ENCODE data around the gene KIF21B.

KIF21B gene

DNA sequence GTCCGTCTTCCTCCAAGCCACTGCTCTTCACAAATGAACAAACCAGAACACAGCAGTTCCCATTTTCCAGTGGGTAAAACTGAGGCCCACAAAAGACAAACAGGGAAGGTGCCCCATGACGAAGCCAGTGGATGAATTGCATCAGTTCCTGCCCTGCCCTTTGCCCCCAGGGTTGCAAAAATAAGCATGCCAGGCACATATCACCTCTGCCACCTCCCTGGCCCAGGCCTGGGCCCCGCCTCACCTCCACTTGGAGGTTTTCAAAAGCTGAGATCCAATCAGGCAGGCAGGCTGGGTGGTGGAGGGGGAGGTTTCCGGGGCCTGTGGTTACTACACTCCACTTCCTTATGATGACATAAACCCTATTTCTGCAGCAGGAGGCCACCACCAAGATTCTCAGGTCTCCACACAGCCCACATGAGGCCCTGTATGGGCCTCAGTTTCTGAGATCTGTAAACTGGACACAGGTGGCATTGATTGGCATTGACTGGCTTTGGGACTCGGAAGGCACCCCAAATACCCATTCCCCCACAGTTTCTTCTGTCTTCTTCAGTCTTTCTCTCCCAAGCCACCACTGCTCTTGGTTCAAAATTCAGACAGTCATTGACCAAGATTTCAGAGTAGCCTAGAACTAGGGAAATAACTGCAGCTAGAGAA is 4.1 kb downstream of the KIF21B start:
- H3K27ac ChIP-seq (ENCODE audit: low read depth, low read length, severe bottlenecking), result no peak overlapping the region
- H3K36me3 ChIP-seq (ENCODE audit: control insufficient read depth, insufficient read depth, low read length), result no peaks in the 10 kb centered on the region
- peaks cover 70% of the 10 kb centered on the region for H3K4me1 ChIP-seq (ENCODE audit: control insufficient read depth, insufficient read depth, low read length, poor library complexity, severe bottlenecking)
- no peaks in the 10 kb centered on the region for H3K9me3 ChIP-seq (ENCODE audit: control insufficient read depth, low read length)
- WGBS, 2 experiments (ENCODE audit: insufficient coverage in 2 of 2), result 80 to 93% methylated on average over 2 to 3 of the region's 5 CpGs
- no peak overlapping the region for H3K4me3 ChIP-seq (ENCODE audit: extremely low read depth, insufficient read depth, low read length, poor library complexity, severe bottlenecking)

DNA sequence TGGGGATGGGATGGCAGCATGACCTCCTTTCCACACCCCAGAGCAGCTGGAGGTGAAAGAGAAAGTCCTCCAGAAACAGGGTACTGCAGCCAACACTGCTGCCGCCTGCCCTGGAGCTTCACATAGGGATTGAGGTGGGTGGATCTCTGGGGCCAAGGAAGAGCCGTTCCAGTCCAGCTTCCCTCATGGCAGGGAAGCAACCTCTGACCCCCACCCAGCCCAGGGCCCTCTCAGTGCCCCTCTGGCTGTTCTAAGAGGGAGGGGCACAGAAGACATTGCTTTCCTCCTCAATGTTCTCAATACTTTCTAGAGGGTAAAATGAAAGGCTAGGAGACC is 5.7 kb downstream of the KIF21B start:
- WGBS, 2 experiments (ENCODE audit: insufficient coverage in 2 of 2), result 84 to 100% methylated on average over 2 of the region's 2 CpGs
- no peak overlapping the region for H3K27ac ChIP-seq (ENCODE audit: low read depth, low read length, severe bottlenecking)
- no peak overlapping the region for H3K4me3 ChIP-seq (ENCODE audit: extremely low read depth, insufficient read depth, low read length, poor library complexity, severe bottlenecking)
- peaks cover 75% of the 10 kb centered on the region for H3K4me1 ChIP-seq (ENCODE audit: control insufficient read depth, insufficient read depth, low read length, poor library complexity, severe bottlenecking)
- no peaks in the 10 kb centered on the region for H3K9me3 ChIP-seq (ENCODE audit: control insufficient read depth, low read length)
- no peaks in the 10 kb centered on the region for H3K36me3 ChIP-seq (ENCODE audit: control insufficient read depth, insufficient read depth, low read length)

DNA sequence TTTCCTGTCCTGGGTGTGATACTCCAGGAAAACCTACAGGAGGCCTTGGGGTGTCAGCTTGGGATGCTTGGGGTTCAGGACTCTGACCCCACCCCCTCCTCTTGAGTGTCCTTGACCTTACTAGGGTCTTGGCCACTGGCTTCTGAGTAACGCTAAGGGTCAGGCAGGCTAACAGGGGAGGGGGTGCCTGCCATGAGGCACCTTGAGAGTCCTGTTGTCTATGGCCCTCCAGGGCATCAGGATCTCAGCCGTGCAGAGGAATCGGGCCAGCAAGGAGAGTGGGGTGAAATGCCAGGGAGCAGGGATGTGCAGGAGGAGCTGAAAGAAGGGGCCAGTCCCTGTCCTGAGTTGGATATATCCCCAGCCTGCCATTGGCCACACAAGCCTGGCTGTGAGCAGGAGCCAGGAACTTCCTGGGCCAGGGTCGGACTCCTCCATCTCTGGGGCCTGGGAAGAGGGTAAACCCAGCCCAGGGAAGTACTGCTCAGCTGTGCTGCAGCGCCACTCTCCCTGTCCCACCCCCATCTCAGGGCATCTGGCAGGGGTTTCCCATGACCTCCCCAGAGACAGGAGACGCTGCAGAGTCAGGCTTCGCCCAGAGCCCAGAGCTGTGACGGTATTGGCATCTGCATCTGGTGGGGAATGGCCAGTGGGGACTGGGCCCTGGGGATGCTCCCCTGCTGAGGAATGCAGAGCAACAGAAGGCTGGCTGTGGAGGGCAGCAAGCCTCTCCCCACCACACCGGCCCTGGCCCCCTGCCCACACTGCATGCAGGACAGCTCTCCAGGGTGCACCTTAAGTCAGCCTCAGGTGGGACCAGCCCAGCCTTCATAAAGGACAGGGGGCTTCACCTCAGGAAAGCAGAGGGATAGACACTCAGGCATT is 6.3 kb downstream of the KIF21B start:
- Histone ChIP-seq H3K4me3 (ENCODE audit: extremely low read depth, insufficient read depth, low read length, poor library complexity, severe bottlenecking) (no peak overlapping the region), H3K36me3 (ENCODE audit: control insufficient read depth, insufficient read depth, low read length) (no peaks in the 10 kb centered on the region), H3K4me1 (ENCODE audit: control insufficient read depth, insufficient read depth, low read length, poor library complexity, severe bottlenecking) (peaks cover 71% of the 10 kb centered on the region), H3K27ac (ENCODE audit: low read depth, low read length, severe bottlenecking) (peak overlapping the region; percentile 16), H3K9me3 (ENCODE audit: control insufficient read depth, low read length) (no peaks in the 10 kb centered on the region)
- 92 to 95% methylated on average over 4 to 6 of the region's 9 CpGs for WGBS, 2 experiments (ENCODE audit: insufficient coverage in 2 of 2)

DNA sequence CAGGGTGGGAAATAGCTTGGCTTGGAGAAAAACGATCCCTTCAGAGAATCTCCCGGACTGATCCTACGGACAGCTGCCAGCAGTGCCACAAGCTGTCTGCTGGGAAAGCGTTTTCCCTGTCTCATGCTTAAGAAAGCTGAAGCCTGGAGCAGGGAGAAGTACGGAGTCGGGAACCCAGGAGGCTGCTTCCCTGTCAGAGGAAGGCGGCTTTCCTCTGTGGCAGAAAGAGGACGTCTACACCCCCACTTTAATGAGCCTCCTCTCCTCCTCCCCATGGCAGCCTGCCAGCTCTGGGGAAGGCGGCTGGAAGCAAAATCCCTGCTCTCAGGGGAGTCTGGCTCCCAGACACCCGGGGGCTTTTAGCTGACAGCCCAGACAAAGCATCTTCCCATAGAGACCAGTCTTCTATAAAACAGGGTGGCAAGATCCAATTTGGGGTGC is 7.3 kb downstream of the KIF21B start:
- 63 to 71% methylated on average over 6 to 9 of the region's 10 CpGs for WGBS, 2 experiments (ENCODE audit: insufficient coverage in 2 of 2)
- Histone ChIP-seq H3K27ac (ENCODE audit: low read depth, low read length, severe bottlenecking) (peak overlapping the region; percentile 73), H3K4me1 (ENCODE audit: control insufficient read depth, insufficient read depth, low read length, poor library complexity, severe bottlenecking) (peaks cover 65% of the 10 kb centered on the region), H3K36me3 (ENCODE audit: control insufficient read depth, insufficient read depth, low read length) (no peaks in the 10 kb centered on the region), H3K9me3 (ENCODE audit: control insufficient read depth, low read length) (no peaks in the 10 kb centered on the region), H3K4me3 (ENCODE audit: extremely low read depth, insufficient read depth, low read length, poor library complexity, severe bottlenecking) (no peak overlapping the region)

DNA sequence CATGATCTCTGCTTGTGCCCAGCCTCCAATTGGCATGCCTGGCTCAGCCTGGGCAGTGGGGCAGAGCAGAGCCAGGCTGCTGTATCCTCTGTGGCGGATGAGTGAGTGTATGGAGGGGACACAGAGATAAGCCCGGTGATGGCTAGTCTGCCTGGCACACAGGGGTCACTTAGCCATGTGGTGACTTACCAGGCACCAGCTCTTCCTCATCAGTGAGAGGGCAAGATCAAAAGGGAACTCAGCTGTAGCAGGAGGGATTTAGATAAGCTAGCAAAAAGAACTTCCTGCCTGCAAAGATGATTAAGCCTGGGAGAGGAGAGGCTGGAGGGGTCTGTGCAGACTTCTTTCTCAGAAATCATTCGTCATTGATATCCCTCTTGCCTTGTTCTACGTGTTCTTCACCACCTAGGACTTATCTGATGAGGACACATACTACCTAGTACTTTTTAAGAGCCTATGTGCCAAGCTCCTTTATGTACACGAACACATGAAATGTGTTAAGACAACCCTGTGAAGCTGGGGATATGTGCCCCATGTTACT is 7.9 kb downstream of the KIF21B start:
- Histone ChIP-seq H3K9me3 (ENCODE audit: control insufficient read depth, low read length) (no peaks in the 10 kb centered on the region), H3K4me3 (ENCODE audit: extremely low read depth, insufficient read depth, low read length, poor library complexity, severe bottlenecking) (no peak overlapping the region), H3K27ac (ENCODE audit: low read depth, low read length, severe bottlenecking) (peak overlapping the region; percentile 73), H3K4me1 (ENCODE audit: control insufficient read depth, insufficient read depth, low read length, poor library complexity, severe bottlenecking) (peaks cover 67% of the 10 kb centered on the region), H3K36me3 (ENCODE audit: control insufficient read depth, insufficient read depth, low read length) (no peaks in the 10 kb centered on the region)
- 56 to 59% methylated on average over 4 to 5 of the region's 5 CpGs for WGBS, 2 experiments (ENCODE audit: insufficient coverage in 2 of 2)

DNA sequence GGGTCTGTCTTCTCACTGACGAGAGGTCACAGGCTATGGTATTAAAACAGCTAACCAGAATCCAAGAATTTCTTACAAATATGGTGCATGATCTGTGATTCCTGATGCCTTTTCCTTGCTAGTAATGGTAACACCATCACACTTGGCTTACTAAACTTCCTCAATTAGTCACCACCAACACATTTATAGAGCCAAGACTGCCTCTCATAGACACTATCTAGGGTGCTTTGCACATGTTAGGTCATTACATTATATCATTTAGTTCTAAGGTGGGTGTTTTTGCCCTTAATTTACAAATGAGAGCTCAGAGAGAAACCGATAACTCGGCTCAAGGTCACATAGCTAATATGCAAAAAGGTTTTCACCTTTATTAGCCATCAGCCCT is 8.7 kb downstream of the KIF21B start:
- Histone ChIP-seq H3K9me3 (ENCODE audit: control insufficient read depth, low read length) (no peaks in the 10 kb centered on the region), H3K4me3 (ENCODE audit: extremely low read depth, insufficient read depth, low read length, poor library complexity, severe bottlenecking) (no peak overlapping the region), H3K36me3 (ENCODE audit: control insufficient read depth, insufficient read depth, low read length) (no peaks in the 10 kb centered on the region), H3K27ac (ENCODE audit: low read depth, low read length, severe bottlenecking) (peak overlapping the region; percentile 73), H3K4me1 (ENCODE audit: control insufficient read depth, insufficient read depth, low read length, poor library complexity, severe bottlenecking) (peaks cover 67% of the 10 kb centered on the region)
- 100% methylated on average over 2 of the region's 3 CpGs; no CpG with 5 or more reads in 1 of the 2 experiments for WGBS, 2 experiments (ENCODE audit: insufficient coverage in 2 of 2)

DNA sequence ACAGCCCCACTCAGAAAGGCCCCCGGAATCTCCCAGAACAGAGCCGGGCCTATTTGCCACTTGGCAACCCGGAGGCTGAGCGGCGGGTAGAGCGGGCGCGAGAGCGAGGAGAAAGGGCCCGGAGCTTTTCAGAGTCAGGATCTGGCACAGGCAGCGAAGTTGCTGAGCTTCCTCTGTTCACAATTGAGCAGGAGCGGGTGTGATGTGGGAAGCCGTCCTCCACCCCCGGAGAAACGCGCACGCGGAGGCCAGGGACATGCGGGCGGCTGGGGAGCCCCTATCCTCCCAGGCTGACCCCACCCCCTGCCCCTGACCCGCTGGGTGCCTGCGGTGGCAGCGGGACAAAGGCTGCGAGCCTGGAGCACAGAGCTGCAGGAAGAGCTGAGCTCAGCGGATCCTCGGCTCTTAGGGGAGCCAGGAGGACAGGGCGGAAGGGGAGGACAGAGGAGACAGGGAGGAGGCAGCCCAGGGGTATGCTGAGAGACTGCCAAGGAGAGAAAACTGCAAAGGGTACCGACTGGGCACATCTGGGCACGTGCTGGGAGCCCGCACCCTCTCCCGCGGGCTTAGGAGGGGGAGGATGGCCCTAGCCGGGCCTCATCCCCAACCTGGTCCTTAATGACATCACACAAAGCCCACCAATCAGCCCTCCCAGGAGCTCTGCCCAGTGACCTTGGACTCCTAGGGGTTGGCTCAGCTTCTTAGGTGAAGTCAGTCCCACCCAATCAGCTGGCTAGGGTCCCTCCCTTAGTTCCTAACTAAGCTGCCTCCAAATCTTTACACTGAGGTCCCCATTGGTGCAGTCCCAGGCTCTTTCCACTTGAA is 9.3 kb downstream of the KIF21B start:
- Histone ChIP-seq H3K27ac (ENCODE audit: low read depth, low read length, severe bottlenecking) (no peak overlapping the region), H3K36me3 (ENCODE audit: control insufficient read depth, insufficient read depth, low read length) (no peaks in the 10 kb centered on the region), H3K9me3 (ENCODE audit: control insufficient read depth, low read length) (no peaks in the 10 kb centered on the region), H3K4me3 (ENCODE audit: extremely low read depth, insufficient read depth, low read length, poor library complexity, severe bottlenecking) (no peak overlapping the region), H3K4me1 (ENCODE audit: control insufficient read depth, insufficient read depth, low read length, poor library complexity, severe bottlenecking) (peaks cover 62% of the 10 kb centered on the region)
- WGBS, 2 experiments (ENCODE audit: insufficient coverage in 2 of 2), result 82 to 86% methylated on average over 19 to 24 of the region's 33 CpGs

DNA sequence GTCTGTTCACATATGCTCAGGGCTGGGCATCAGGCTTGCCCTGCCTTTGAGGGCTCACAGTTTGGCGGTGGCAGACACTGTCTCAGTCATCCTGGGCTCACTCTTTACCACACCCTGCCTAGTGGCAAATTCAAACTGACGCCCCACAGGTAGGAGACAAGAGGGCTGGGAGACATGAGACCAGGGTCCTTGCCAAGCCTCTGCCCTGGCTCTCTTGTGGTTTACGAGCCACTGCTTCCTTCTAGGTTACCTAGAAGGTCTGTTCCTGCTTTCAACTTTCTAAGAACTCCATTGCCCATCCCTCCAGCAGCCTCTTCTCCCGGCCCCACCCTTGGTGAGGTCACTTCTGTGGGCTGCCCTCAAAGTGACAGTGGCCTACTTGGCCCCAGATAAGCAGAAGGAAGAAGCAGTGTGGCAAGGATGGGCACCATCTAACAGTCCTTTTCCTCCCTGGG is 10.5 kb downstream of the KIF21B start:
- WGBS, 2 experiments (ENCODE audit: insufficient coverage in 2 of 2), result 80 to 100% methylated on average over 1 to 2 of the region's 4 CpGs
- no peaks in the 10 kb centered on the region for H3K9me3 ChIP-seq (ENCODE audit: control insufficient read depth, low read length)
- H3K27ac ChIP-seq (ENCODE audit: low read depth, low read length, severe bottlenecking), result no peak overlapping the region
- no peaks in the 10 kb centered on the region for H3K36me3 ChIP-seq (ENCODE audit: control insufficient read depth, insufficient read depth, low read length)
- H3K4me1 ChIP-seq (ENCODE audit: control insufficient read depth, insufficient read depth, low read length, poor library complexity, severe bottlenecking), result peaks cover 57% of the 10 kb centered on the region
- no peak overlapping the region for H3K4me3 ChIP-seq (ENCODE audit: extremely low read depth, insufficient read depth, low read length, poor library complexity, severe bottlenecking)

DNA sequence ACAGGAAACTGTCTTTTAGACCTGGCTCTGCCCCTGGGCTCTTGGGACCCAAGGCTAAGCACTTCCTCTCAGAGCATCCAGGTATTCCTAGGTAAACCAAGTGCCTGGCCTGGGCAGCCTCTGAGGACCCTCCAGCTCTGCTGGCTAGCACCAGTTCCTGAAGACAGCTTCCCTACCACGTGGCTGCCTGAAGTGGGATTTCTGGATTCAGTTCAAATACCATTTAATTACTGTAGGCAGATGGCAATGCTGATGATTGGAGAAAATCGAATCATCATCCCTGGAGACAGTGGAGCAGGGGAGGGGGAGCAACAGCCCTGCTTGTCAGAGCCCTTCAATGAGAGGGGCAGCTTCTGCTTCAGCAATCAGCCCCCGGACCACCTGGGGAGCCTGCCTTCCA is 11.9 kb downstream of the KIF21B start:
- H3K27ac ChIP-seq (ENCODE audit: low read depth, low read length, severe bottlenecking), result no peak overlapping the region
- no peaks in the 10 kb centered on the region for H3K36me3 ChIP-seq (ENCODE audit: control insufficient read depth, insufficient read depth, low read length)
- peaks cover 43% of the 10 kb centered on the region for H3K4me1 ChIP-seq (ENCODE audit: control insufficient read depth, insufficient read depth, low read length, poor library complexity, severe bottlenecking)
- WGBS, 2 experiments (ENCODE audit: insufficient coverage in 2 of 2), result 88 to 94% methylated on average over 2 of the region's 3 CpGs
- H3K9me3 ChIP-seq (ENCODE audit: control insufficient read depth, low read length), result no peaks in the 10 kb centered on the region
- H3K4me3 ChIP-seq (ENCODE audit: extremely low read depth, insufficient read depth, low read length, poor library complexity, severe bottlenecking), result no peak overlapping the region

DNA sequence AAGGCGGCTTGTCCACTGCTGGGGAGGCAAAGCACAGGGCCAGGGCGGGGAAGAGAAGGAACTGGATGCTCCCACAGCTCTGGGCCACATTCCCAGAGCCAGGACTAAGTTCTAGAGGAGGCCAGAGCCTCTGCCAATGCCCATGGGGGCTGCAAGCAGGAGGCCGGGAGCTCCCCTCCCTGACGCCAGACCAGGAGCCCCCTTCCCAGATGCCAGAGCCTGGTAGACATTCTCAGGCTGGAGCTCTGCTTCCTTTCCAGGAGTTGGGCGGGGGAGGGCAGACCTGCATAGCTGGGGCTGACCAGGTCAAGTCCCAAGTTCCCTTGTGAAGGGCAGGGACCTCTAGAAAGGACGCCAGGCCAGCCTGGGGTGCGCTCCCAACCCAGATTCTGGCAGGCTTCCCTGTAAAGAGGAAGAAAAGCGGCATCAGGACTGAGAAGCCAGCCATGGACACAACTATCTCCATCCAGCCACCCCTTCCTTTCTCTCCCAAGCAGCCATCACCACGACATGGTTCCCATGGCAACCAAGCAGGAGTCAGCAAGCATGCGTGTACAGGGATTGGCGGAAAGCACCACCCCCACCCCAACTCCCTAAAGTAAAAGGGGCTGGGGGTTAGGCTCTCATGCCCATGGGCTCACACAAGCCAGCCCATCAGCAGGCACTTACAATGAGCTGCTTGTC is 13.4 kb downstream of the KIF21B start:
- Histone ChIP-seq H3K4me1 (ENCODE audit: control insufficient read depth, insufficient read depth, low read length, poor library complexity, severe bottlenecking) (peaks cover 27% of the 10 kb centered on the region), H3K4me3 (ENCODE audit: extremely low read depth, insufficient read depth, low read length, poor library complexity, severe bottlenecking) (no peak overlapping the region), H3K36me3 (ENCODE audit: control insufficient read depth, insufficient read depth, low read length) (no peaks in the 10 kb centered on the region), H3K9me3 (ENCODE audit: control insufficient read depth, low read length) (no peaks in the 10 kb centered on the region), H3K27ac (ENCODE audit: low read depth, low read length, severe bottlenecking) (peak overlapping the region; percentile 58)
- 71 to 75% methylated on average over 8 to 9 of the region's 11 CpGs for WGBS, 2 experiments (ENCODE audit: insufficient coverage in 2 of 2)
